Superior temporal gyrus (tissue), 1 donor: ENCODE results near the gene MOK.
"Not testable (repeated sequence)": the region's sequence is repeated elsewhere in the genome, so short reads cannot be mapped to it uniquely, and the experiment has no call there.

Source experiments
- DNase-seq: peaks from one replicate; pipeline ENCODE4 v3.0.0-alpha.2; 2016; ENCODE audit errors: extremely low spot score

MOK gene, protein sequence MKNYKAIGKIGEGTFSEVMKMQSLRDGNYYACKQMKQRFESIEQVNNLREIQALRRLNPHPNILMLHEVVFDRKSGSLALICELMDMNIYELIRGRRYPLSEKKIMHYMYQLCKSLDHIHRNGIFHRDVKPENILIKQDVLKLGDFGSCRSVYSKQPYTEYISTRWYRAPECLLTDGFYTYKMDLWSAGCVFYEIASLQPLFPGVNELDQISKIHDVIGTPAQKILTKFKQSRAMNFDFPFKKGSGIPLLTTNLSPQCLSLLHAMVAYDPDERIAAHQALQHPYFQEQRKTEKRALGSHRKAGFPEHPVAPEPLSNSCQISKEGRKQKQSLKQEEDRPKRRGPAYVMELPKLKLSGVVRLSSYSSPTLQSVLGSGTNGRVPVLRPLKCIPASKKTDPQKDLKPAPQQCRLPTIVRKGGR

DNA sequence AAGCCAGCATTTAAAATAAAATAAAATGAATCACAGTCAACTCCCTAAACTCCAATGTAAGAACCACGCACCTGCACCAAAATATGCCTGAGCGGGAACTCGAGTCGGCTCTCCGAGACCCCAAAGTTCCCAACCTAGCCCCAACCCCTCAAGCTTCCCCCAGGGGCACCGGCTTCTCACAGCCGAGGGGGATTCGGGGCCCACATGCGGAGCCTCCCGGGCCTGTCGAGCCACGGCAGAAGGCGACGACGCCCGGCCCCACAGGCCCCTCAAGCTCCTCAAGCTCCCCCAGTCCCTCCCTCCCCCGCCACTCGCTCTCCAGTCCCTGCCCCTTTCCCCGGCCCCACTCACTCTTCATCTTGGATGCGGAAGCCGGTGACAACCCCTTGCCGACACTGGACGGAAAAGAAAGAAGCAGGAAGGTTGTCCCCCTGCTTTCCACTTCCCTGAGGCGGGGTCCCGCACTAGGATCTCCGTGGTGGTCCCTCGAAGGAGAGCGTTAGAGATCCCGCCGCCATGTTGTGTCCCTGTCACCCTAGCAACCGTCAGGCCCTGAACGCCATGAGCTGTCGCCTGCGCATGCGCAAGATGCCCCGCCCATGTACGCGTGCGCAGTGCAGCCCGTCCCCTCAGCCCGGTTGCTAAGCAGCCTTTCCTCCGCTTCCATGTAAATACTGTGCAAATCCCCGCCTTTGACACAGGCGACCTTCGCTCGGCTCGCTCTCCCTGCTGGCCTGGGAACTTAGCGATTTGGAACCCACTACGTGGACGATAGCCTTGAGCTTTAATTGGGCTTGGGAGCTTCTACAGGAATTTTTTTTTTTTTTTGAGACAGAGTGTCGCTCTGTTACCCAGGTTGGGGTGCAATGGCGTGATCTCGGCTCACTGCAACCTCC, at the start of gene MOK:
MOK (minus strand) TSS at position 554 of the 896 bp plus-strand sequence; CDS start at position 358, 196 bp downstream.
- peak; percentile 98 for DNase-seq

DNA sequence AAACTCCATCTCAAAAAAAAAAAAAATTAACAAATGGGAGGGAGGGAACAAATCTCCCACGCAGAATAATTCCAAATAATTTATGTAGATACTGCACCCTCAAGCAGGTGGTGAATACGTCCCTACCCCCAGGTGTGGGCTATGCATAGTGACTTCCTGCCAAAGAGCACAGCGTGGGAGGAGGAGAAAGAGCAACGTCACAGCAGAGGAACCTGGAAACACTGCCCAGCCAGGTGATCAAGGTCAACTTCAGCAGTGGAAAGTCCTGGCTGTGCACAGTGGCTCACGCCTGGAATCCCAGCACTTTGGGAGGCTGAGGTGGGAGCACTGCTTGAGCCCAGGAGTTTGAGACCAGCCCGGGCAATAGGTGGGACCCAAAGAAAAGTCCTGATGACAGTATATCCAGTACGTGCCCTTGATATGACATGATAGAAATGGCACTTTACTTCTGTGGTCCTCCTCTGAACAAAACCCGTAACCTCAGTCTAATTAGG, 48.2 kb upstream of the MOK start:
- no peak for DNase-seq

DNA sequence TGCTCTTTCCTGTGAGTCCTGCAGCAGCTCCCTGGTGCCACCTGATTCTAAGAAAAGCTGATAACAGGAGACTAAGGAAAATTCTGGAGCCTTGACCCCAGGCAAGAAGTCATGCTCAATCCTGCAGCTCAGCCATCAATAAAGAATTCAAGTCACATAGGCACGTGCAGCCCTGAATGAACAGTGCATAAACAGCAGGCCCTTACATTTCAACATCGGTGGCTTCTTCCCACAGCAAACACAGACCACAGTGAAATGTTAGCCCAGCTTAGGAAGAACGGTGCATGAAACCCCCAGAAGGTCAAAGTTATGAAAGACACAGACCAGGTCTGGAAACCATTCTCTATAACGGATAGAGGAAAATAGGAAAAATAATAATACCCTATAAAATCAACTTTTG, 47.2 kb upstream of the MOK start:
- DNase-seq, result peak; percentile 36

DNA sequence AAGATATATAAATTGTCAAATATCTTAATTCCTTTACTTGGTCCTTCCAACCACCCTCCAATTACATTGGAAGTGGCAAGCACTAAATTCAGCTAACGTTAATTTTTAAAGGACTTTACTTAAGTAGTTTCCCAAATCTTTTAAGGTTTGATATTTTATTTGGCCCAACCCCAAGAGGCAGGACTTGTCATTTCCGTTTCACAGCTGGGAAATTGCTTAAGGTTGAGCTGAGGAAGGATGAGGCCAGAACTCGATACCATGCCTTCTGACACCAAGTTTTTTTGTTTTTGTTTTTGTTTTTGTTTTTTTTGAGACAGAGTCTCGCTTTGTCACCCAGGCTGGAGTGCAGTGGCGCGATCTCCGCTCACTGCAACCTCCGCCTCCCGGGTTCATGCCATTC, 46.6 kb upstream of the MOK start:
- not testable (repeated sequence) for DNase-seq

DNA sequence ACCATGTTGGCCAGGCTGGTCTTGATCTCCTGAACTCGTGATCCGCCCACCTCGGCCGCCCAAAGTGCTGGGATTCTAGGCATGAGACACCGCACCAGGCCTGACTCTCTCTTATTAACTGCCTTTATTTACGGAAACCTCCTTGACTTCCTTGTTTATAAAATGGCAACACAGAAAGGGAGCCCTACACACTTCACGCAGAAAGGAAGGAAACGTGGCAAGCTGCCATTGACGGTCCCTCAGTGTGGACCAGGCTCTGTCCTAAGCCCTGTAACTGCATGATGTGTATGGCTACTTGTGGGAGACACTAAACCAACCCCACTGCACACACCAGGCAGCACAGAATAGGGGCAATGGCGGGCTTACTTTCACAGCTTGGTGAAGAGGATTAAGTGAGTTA, 46.1 kb upstream of the MOK start:
- no peak for DNase-seq

DNA sequence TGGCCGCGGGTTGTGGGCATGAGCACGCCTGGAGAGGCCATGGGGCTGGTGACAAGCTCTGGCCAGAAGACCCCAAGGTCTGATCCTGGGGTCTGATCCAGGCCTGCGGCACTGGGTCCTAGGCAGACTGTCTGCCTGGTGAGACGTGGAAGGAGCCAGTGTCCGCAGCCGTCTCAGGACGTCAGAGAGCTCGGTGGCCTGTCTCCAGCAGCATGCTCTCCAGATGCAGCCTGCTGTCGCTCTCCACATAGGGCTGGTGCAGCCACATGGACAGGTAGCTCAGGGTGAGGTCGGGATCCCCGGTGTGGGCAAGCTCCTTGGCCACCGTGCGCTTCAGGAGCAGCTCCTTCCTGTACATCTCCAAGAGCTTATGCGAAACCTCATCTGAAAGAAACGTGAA, 43.4 kb upstream of the MOK start:
- no peak for DNase-seq

DNA sequence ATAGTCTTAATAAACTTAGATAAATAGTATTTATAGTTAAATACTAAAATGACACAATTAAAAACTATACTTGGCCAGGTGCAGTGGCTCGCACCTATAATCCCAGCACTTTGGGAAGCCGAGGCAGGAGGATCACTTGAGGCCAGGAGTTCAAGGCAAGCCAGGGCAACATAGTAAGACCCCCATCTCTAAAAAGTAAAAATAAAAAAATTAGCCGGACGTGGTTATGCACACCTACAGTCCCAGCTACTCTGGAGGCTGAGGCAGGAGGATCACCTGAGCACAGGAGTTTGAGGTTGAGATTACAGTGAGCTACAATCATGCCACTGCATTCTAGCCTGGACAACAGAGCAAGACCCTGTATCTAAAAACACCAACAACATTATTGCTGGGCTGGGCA, 41.7 kb upstream of the MOK start:
- DNase-seq, result no peak

DNA sequence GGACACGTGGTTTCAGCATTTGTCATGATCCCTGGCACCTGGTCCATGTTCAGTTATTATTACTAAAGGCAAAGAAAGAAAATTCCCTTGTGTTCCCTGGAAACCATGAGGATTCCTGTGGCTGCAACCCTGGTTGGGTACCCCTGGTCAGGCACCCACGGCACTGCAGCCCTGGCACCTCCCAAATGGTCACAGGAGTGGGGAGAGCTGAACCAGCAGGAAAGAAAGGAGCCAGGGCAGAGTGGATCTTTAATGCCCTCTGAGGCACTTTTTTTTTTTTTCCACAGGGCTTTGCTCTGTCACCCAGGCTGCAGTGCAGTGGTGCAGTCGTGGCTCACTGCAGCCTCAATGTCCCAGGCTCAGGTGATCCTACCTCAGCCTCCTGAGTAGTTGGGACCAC, 40.3 kb upstream of the MOK start:
- DNase-seq, result no peak

DNA sequence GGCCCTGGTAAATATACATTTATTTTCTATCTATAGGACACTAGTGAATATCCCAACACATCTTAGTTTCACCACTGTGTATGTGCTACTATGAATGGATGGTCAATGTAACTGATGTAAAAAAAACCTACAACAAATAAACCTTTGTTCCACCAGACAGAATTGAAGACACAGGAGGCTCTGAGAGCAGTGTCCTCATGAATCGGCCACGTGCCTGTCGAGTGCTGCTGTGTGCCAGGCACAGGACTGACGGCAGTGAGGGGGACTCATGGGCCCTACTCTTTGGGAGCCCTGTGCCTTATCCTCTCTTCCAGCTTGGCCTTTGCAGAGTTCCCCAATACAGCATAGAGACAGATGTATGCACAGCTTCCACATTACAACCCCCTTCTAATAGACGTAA, 39.5 kb upstream of the MOK start:
- peak; percentile 97 for DNase-seq

DNA sequence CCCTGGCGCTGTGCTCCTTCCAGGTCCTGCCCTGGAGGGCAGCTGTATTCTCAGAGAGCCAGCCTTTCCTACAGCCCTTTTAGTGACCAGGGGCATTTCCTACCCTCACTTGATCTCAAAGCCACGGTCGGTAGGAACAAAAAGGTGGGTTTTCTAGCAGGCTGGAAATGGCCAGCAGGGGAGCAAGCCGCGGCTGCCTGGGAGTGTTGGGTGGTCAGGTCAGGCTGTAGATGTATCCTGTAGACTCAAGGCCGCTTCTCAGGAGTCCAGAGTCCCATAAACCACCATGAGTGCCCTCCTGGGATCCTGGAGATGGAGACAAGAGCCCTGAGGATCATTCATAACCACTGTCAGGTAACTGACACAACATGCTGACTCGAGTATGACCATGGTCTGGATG, 39.1 kb upstream of the MOK start:
- no peak for DNase-seq

DNA sequence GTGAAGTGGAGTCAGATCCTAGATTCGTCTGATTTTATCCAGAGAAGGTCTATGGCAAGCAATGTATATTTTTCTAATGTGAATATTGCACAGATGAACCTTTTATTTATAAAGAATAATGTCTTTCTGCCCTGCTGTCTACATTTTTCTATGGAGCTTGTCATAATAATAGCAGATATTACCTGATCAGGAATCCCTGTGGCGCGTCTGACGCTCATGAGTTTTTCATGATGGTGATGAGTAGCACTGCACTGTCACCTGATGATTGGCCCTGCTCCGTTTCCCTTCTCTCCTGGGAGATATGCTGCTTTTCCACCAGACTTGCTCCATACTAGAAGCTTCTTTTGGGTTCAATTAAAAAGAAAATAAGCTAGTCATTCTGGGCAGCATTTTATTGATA, 37.3 kb upstream of the MOK start:
- DNase-seq, result no peak

DNA sequence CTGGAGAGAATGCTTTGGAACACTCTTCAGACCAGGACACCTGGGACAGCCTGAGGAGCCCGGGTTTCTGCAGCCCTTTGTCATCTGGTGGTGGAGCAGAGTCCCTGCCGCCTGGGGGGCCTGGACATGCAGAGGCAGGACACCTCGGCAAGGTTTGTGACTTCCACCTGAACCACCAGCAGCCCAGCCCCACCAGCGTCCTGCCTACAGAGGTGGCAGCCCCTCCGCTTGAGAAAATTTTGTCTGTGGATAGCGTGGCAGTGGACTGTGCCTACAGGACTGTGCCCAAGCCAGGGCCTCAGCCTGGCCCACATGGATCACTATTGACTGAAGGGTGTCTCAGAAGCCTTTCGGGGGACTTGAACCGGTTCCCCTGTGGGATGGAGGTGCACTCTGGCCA, 36.6 kb upstream of the MOK start:
- DNase-seq, result no peak

DNA sequence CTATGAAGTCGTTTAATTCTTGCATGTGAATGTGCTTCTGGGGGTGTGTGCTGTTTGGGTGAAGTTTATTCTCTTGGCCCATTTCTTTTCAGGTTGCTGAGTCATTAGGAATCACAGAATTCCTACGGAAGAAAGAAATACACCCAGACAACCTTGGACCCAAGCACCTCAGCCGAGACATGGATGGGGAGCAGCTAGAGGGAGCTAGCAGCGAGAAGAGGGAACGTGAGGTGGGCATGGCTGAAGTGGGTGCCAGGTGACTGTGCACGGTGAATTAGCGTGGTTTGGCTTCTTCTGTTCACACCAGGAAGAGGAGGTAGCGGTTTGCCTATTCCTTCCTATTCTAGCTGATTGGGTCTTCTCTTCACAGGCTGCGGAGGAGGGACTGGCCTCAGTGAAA, 33.8 kb upstream of the MOK start:
- no peak for DNase-seq

DNA sequence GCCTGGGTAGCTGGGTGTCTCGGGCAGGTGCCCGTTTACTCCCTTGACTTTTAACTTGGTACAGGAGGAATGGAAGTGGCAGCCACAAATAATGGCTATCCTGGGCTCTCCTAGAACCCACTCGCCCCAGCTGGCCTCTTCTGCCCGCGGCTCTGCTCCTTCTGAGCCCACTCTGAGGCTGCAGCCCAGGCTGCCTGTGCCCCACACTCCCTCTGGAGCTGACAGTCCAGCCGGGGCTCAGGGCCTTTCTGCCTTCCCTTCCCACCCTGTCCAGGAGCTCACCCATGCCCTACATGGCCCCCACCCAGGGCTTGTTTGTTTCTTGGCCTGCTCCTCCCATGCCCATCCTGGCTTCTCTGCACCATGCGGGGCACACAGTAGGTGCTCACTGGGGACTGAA, 30.2 kb upstream of the MOK start:
- no peak for DNase-seq

DNA sequence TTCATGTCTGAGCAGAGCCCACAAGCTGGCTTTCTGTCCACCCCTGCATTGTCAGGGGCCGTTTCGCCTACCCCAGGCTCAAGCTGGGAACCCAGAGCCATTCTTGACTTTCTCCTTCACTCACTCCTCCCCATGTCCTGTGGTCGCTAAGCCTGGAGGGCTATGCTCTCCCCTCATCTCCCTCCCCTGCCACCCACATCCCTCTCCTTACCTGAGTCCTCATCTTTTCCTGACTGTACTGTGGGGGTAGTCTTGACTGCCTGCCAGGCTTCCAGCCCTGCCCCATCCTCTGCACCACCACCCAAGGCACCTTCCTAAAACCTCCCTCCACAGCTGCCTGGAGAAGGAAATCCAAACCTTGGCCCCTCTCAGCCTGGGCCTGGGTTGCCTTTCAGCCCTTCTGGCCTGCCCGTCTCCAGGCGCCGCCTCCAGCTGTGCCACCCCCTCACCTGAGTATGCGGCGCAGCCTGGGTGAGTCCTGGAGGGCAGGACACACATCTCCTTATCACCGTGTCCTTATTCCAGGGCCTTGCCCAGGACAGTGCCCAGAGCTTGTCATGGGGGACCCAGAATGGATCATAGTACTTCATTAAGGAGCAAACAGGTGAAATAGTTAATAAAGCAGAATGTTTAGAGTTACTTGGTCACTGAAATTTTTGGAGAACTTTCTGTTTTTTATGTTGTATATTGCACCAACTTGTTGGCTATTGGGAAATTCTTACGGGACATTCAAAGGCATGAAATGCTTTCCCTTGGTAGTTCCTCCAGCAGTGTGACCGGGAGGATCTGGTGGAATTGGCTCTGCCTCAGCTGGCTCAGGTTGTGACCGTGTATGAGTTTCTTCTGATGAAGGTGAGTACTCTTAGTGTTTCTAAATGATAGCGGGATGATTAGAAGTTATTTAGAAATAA, 29.1 kb upstream of the MOK start:
- DNase-seq, result no peak

DNA sequence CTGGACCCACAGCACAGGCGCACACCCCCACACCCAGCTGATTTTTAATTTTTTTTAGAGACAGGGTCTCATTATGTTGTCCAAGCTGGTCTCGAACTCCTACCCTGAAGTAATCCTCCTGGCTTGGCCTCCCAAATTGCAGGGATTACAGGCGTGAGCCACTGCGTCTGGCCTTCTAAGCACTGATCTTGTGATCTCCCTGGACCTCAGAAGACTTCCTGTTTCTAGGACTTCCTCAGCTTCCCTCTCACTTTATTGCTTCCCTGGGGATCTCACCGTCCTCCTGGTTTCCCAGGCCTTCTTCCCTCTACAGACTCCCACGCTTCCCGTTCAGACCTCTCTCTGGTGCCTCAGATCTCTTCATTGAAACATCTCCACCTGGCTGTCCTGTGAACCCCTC, 28.4 kb upstream of the MOK start:
- no peak for DNase-seq

DNA sequence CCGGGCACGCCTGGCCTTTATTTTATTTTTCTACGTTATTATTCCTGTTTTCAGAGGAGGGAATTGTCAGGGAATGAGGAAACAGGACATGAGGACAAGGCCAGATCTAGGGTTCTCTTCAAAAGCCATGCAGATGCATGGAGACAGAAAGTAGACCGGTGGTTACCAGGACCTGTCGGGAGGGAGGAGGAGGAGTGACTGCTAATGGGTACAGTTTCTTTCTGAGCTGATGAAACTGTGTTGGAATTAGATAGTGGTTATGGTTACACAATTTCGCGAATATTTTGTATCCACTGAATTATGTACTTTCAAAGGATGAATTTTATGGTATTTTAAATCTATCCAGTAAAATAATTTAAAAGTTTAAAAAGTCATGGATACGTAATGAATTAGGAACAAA, 25.8 kb upstream of the MOK start:
- no peak for DNase-seq

DNA sequence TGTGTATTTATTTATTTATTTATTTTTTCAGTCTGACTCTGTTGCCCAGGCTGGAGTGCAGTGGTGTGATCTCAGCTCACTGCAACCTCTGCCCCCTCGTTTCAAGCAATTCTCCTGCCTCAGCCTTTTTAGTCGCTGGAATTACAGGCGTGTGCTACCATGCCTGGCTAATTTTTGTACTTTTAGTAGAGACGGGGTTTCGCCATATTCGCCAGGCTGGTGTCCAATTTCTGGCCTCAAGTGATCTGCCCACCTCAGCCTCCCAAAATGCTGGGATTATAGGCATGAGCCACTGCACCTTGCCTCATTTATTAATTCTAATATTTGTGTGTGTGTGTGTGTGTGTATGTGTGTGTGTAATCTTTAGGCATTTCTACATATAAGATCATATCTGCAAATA, 24.4 kb upstream of the MOK start:
- not testable (repeated sequence) for DNase-seq

DNA sequence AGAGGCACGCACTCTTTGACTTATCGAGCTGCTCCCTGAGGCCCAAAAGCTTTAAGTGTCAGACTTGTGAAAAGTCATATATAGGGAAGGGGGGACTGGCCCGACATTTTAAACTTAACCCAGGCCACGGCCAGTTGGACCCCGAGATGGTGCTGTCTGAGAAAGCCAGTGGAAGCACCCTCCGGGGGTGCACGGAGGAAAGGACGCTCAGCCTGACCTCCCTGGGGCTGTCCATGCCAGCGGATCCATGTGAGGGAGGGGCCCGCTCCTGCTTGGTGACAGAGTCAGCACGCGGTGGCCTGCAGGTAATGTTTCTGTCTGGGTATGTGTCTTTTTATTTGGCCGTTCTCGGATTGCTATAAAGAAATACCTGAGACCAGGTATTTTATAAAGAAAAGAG, 21.6 kb upstream of the MOK start:
- DNase-seq, result no peak

DNA sequence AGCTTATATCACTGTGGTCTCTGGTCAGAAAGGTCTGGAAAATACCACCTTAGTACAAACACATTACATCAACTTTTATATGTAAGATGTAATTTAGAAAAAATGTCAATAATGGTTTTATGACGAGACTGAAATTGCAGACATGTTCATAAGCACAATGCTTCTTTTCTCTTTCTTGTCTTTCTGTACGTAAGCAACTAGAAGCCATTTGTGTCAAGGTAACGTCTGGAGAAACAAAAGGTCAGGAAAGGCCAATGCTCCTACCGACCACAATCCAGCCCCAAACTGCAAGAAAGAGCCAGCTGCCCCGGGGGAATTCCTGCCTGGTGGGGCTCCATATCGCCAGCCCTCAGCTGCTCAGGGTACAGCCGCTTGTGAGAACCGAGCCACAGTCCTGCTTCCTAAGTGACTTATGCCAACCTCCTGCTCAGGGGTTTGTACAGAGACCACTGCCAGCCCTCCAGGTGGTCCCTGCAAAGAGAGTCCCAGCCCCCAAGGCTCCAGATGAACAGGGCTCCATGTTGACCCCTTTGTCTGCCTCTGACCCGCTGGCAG, 20.9 kb upstream of the MOK start:
- no peak for DNase-seq

DNA sequence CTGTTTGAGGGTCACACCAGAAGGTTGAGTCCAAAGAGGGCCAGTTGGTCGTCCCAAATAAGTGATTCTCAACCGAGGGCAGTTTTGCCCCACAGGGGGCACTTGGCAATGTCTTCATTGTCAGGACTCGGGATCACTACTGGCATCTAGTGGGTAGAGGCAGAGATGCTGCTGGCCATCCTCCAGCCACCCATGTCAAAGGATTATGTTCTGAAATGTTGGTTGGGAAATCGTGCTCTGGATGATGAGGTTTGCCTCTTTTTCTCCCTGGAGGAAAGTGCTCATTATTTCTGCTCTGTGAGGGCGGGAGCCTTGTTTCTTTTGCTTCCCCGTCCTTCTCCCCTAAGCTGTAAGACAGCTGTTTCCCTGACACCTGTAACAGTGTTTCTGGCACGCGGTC, 18.1 kb upstream of the MOK start:
- DNase-seq, result peak; percentile 91
